HG03196 (cell line): ENCODE data around the gene NUDT14.

Source experiments
- ATAC-seq: cut with Tn5 transposase; IDR thresholded peaks from one replicate; pipeline ENCODE4 v1.9.1; 2021; ENCODE audit not compliant: unreplicated experiment

NUDT14 gene

DNA sequence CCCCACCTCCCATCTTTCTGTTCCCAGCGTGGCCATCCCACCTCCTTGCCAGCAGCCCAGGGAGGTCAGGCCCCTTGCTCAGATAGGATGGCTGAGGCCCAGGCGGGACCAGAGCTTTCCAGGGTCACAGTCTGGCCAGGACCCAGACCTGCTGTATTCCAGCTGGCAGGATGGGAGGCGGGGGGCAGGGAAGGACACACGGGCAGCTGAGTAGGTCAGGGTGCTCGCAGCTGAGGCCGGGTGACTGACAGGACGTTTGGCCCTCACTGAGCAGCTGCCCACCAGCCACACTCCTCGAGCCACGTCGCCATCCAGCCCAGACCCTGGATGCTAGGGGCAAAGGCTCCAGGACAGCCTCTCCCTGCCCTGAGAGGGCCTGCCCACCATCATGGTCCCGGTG lies 4.0 kb downstream of the NUDT14 start:
- ATAC-seq, result no peak

- no peak for ATAC-seq
Measured at GRCh38 chr14:105176513-105176912, 4.6 kb downstream of the NUDT14 start.

GRCh38 chr14:105173901-105174894 lies 6.9 kb downstream of the NUDT14 start:
- ATAC-seq, result no peak

- ATAC-seq, result no peak
Measured at GRCh38 chr14:105173145-105173544, 8.0 kb downstream of the NUDT14 start.

- ATAC-seq, result no peak
Measured at GRCh38 chr14:105172476-105172875, 8.6 kb downstream of the NUDT14 start.

GRCh38 chr14:105171004-105171673 lies 10.0 kb downstream of the NUDT14 start:
- ATAC-seq, result no peak

DNA sequence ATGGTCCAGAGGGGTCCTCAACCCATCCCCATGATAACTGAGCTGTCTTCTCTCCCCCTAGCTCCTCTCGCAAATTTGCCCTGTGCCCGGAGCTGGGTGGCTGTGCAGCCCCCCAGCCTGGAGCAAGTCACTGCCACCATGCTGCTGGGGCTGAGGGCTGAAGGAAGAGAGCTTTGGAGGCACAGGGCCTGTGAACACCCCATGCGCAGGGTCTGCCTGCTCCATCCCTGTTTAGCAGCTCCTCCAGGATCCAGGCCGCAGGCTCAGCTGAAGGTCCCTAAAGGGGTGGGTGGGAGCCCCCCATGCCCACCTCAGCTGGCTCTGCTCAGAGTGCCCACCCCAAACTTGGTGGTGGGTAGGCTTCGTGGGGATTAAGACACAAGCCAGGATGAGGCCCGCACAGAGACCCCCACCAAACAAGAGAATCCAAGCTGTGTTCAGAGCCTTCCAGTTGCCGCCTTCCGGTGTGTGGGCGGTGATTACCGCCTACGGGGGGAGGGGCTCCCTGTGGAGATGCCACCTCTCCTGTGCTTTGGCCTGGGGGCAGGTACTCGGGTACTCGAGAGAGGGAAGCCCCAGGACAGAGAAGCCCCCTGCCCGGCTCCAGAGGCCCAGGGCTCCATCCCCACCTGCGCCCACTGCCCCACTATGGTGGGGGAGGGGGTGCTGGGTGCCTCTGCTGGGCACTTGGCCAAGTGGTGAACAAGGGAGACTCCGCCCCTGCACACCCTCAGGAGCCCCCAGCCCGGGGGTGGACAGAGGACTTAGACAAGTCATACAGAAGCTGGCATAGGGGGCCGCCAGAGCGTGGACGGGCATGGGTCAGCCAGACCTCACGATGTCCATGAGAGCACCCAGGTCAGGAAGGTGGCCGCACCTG lies 11.1 kb downstream of the NUDT14 start:
- no peak for ATAC-seq

DNA sequence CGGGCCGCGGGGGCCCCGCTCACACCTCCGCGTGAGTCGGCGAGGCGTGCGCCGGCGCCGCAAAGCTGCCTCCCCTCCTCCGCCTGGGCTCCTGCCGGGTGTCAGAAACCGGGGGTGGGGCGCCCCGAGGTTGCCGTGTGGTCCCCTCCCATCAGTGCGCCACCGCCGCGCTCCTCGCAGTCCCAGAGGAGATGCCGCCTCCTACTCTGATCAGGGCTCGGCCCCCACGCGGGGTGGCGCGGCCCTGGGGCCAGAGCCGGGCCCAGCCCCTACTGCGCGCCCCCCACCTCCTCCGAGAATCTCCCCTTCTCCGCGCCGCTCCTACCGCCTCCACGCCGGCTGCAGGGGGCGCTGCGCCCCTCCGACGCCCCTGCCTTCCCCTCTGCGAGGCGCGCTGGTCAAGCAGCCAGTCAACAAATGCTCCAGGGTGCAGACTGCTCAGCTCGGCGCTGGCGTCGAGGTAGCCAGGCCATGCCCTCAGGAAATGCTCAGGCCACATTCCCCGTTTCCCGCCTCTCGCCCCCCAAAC lies 12.1 kb downstream of the NUDT14 start:
- no peak for ATAC-seq

DNA sequence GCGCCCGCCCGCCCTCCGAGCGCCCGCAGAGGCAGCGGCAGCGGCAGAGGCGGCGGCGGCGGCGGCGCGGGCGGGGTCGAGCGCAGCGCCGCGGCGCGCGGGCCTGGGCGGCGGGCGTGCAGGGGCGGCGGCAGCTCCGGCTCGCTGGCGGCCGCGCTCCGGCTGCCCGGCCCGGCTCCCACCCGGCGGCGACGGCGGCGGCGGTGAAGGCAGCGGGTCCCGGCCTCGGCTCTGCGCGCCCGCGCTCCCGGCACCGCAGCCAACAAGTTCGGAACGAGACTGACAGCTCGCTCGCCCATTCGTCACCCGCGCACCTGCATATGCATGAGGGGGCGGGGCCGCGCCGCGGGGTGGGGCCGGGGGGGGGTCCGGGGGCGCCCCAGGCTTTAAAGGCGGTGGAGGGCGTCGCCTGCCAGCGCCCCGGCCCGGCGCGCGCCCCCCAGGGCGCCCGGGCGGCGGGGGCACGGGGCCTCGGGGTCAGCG lies 12.6 kb downstream of the NUDT14 start, which contains the start of gene JAG2:
JAG2 (minus strand) TSS at position 281 of the 483 bp plus-strand sequence. CDS start 356 bp downstream, outside the sequence.
- no peak for ATAC-seq

GRCh38 chr14:105168093-105168420 lies 13.1 kb downstream of the NUDT14 start:
- ATAC-seq, result no peak

DNA sequence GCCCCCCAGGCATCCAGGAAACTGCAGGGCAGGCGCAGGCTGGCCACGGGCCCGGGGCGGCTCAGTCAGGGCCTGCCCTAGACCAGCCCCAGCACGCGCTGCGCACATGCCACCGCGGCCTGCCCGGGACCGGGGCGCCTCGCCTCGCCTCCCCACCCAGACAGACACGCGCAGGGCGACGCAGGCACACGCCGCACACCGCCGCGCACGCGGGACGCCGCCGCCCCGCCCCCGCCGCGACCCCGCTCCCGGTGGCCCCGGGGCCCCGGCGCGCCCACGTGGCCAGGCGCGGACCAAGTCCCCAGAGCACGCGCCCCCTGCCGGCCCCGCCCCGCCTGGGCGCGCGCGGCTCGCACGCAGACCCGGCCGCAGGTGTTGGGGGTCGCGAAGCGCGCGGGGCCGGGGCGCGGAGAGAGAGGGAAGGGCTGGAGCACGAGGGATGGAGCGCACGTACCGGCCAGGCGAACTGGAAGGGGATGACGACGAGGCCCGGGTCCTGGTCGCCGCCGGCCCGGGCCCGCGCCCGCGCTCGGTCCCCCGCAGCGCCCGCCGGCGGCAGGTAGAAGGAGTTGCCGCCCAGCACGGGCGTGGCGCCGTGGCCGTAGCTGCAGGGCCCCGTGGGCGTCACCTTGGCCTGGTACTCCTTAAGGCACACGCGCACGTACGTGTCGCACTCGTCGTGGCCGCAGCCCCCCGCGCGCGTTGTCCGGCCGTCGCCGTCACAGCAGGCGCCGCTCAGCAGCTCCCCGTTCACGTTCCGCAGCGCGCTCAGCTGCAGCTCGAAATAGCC lies 13.6 kb downstream of the NUDT14 start:
- ATAC-seq, result no peak

DNA sequence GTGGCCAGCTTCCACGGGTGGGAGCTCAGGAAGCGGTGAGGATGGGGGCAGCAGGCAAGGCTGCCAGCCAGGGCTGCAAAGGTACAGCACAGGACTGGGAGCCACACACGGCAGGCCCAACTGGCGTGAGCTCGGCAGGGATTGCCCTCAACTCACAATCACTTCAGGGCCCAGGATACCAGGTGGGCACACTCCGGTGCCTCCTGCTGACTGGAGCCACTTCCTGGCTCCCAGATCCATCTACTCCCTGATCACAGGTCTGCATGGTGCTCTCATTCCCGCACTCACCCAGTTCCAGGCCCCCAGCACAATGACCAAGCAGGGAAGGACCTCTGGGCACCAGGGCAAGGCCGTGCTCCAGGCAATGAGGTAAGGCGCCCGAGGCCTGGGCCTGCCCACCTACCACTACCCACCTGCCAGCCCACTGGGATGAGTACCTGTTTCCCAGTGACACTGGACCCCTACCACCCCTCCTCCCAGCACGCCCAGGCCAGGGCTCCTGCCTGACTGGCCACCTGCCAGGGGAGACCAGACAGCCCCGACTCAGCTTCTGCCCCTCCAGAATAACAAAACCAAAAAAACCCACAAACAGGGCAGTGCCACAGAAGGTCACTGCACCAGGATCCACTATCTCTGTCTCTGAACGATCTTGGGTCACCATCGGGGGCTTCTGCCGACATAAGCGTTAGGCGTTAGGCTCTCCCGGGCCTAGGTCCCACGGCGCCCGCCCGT lies 14.4 kb downstream of the NUDT14 start:
- ATAC-seq, result no peak

- no peak for ATAC-seq
Measured at GRCh38 chr14:105165761-105166485, 15.2 kb downstream of the NUDT14 start.

GRCh38 chr14:105165134-105165704 lies 15.9 kb downstream of the NUDT14 start:
- ATAC-seq, result no peak

- ATAC-seq, result no peak
Measured at GRCh38 chr14:105163040-105163742, 17.9 kb downstream of the NUDT14 start.

DNA sequence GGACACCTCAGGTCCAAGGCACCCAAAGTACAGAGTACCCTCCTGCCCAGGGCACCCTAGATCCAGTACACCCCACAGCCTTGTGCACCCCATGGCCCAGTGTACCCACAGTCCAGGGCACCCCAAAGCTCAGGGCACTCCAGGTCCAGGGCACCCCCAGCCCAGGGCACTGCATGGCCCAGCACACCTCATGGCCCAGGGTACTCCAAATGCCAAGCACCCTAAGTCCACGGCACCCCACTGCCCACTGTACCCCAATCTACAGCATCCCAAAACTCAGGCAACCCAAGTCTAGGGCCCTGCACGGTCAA lies 18.5 kb downstream of the NUDT14 start:
- no peak for ATAC-seq

DNA sequence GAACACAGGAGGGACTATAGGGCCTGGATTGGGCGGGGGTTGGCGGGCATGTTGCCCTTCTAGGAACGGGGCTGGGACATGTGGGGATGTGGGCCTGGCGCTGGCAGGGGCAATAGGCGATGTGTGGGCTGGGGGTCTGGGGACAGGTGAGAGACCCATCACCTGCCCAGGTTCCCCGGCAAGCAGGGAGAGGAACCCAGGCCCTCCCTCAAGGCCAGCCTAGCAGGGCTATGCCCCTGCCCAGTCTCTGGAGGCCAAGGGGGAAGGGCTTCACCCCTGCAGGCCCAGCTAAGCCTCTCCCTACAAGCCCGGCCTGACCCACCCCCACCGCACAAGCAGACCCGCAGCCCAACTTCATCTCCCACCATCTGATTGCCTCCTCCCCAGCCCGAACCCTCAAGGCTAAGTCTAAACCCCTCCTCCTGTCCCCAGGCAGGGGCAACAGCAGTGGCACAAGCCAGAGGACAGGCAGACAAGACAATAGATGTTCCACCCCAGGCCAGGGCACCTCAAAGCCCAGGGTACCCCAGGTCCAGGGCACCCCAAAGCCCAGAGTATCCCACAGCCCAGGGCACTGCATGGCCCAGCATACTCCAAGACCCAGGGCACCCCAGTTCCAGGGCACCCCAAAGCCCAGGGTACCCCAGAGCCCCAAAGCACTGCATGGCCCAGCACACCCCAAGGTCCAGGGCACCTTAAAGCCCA lies 19.0 kb downstream of the NUDT14 start:
- peak; percentile 91 for ATAC-seq
